Natural killer cell (primary cell): ENCODE data around the gene FLII. TPM values are rescaled to one million over a fixed set of nuclear protein-coding genes. Genes with fewer than 3 reads are reported as not detected.
A peak's percentile ranks its signal among the peaks of the same experiment; 100 is the strongest.

Source experiments
- ATAC-seq, 3 donors: fragments of 150-1000 bp in 2 of 3; fragments of 200-7000 bp in 1 of 3; cut with Tn5 transposase; 1 replicate in 1 of 3; 2 replicates in 2 of 3; pipeline ENCODE4 v1.10.0; 2021; ENCODE audit warnings: mild to moderate bottlenecking in 2 of 3, moderate library complexity in 2 of 3
- DNase-seq, 2 donors: peaks; one replicate each; pipeline versions ENCODE4 v3.0.0 to v3.0.0-alpha.2; 2013 to 2021; ENCODE audit warnings: mixed read lengths in 1 of 2
- H3K27ac ChIP-seq: one replicate; pipeline ENCODE4 v1.5.1; 2013; ENCODE audit warnings: mild to moderate bottlenecking, low read length
- H3K27me3 ChIP-seq: one replicate; pipeline ENCODE4 v1.6.1; 2013; ENCODE audit warnings: low read length; ENCODE audit not compliant: control insufficient read depth, insufficient read depth
- H3K36me3 ChIP-seq: one replicate; pipeline ENCODE4 v1.6.1; 2013; ENCODE audit warnings: low read length; ENCODE audit not compliant: control insufficient read depth, insufficient read depth
- H3K4me1 ChIP-seq: one replicate; pipeline ENCODE4 v1.6.1; 2013; ENCODE audit warnings: low read length; ENCODE audit not compliant: control insufficient read depth, insufficient read depth
- H3K4me3 ChIP-seq: one replicate; pipeline ENCODE4 v1.5.1; 2013; ENCODE audit warnings: low read length
- H3K9me3 ChIP-seq: one replicate; pipeline ENCODE4 v1.6.1; 2013; ENCODE audit warnings: low read length; ENCODE audit not compliant: control insufficient read depth, insufficient read depth
- H3K27ac Mint-ChIP-seq, 2 donors: one replicate each; pipeline ENCODE4 v1.8.0; 2022; ENCODE audit warnings: mild to moderate bottlenecking in 2 of 2, mixed read lengths in 2 of 2, moderate library complexity in 1 of 2
- H3K27me3 Mint-ChIP-seq, 2 donors: one replicate each; pipeline ENCODE4 v1.8.0; 2022; ENCODE audit warnings: low read depth in 2 of 2, mixed read lengths in 2 of 2
- H3K36me3 Mint-ChIP-seq: one replicate; pipeline ENCODE4 v1.8.0; 2022; ENCODE audit warnings: mixed read lengths
- H3K4me1 Mint-ChIP-seq, 2 donors: one replicate each; pipeline ENCODE4 v1.8.0; 2022; ENCODE audit warnings: mixed read lengths in 2 of 2
- H3K4me3 Mint-ChIP-seq: one replicate; pipeline ENCODE4 v1.8.0; 2022; ENCODE audit warnings: mild to moderate bottlenecking, moderate library complexity, mixed read lengths
- H3K9me3 Mint-ChIP-seq, 2 donors: one replicate each; pipeline ENCODE4 v1.8.0; 2022; ENCODE audit warnings: mixed read lengths in 2 of 2
- WGBS: methylation state at CpG from one replicate; pipeline ENCODE4 v1.1.7; 2013; ENCODE audit warnings: missing lambda C conversion rate; ENCODE audit not compliant: insufficient coverage; 5-methylcytosine and 5-hydroxymethylcytosine counted together
- intact Hi-C: fragments of 100-400 bp; cut with micrococcal nuclease; formaldehyde crosslinking; loops from one replicate; pipeline ENCODE4 v1.14.2; 2022
- total RNA-seq, 4 donors: library from RNA; stranded (reverse); fragments of 120-200 nt in 1 of 4; gene quantifications; one replicate each; pipeline versions ENCODE4 v1.2.3 to v1.2.4, GENCODE V29; 2013 to 2022
- TF ChIP-seq, protein P1 (sequence below): fragments of 200-600 bp; IDR thresholded peaks from one replicate; pipeline ENCODE4 v1.8.0; 2022; ENCODE audit warnings: antibody characterized with exemption

The FLII gene
- total RNA-seq, 3 donors from 2014 or later (not counting 1 experiment from before 2014, with no cell fraction given): 286 to 342 (median 327) TPM

DNA sequence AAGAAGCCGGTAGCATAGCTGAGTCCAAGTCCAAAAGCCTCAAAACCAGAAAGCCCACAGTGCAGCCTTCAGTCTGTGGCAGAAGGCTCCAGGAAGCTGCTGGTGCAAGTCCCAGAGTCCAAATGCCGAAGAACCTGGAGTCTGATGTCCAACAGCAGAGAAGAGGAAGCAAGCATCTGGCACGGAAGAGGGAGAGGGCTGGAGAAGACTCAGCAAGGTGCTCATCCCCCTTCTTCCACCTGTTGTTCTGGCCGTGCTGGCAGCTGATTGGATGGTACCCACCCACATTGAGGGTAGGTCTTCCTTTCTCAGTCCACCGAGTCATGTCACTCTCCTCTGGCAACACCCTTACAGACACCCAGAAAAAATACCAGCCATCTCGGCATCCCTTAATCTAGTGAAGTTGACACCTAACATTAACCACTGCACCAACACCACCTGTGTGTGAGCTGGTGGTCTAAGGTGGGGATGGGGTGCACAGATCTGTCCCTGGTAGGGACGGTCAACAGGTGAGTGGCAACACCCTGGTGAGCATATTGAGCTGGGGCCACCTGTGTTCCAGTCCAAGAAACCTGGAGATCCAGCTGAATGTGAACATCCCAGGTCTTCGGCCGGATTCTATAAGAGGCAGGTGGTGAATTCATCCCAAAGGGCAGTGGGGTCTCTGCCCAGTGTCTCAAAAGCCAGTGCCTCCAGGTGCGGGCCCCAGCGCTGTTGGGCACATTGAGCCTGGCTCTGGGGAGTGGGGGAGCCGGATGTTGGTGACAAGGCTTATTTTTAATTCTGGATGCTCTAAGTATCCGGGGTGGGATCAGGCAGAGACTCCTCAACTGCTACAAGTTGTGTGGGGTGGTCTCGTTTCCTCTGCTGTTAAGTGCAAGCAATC is 11.8 kb upstream of the FLII start:
- Histone ChIP-seq H3K9me3 (no peaks in the 10 kb centered on the region), H3K4me3 (no peak overlapping the region), H3K27ac (no peak overlapping the region), H3K36me3 (peaks cover 7% of the 10 kb centered on the region), H3K4me1 (peaks cover 20% of the 10 kb centered on the region), H3K27me3 (no peaks in the 10 kb centered on the region)
- H3K27ac Mint-ChIP-seq: no peak overlapping the region
- no peak for DNase-seq
- no peaks in the 10 kb centered on the region for H3K27me3 Mint-ChIP-seq
- H3K4me3 Mint-ChIP-seq: no peak overlapping the region
- no peak for ATAC-seq
- 92% methylated on average over 13 of the region's 14 CpGs for WGBS
- TF ChIP-seq, protein P1, sequence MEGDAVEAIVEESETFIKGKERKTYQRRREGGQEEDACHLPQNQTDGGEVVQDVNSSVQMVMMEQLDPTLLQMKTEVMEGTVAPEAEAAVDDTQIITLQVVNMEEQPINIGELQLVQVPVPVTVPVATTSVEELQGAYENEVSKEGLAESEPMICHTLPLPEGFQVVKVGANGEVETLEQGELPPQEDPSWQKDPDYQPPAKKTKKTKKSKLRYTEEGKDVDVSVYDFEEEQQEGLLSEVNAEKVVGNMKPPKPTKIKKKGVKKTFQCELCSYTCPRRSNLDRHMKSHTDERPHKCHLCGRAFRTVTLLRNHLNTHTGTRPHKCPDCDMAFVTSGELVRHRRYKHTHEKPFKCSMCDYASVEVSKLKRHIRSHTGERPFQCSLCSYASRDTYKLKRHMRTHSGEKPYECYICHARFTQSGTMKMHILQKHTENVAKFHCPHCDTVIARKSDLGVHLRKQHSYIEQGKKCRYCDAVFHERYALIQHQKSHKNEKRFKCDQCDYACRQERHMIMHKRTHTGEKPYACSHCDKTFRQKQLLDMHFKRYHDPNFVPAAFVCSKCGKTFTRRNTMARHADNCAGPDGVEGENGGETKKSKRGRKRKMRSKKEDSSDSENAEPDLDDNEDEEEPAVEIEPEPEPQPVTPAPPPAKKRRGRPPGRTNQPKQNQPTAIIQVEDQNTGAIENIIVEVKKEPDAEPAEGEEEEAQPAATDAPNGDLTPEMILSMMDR: no peak
- no peaks in the 10 kb centered on the region for H3K36me3 Mint-ChIP-seq
- no peaks in the 10 kb centered on the region for H3K9me3 Mint-ChIP-seq
- no peaks in the 10 kb centered on the region for H3K4me1 Mint-ChIP-seq
- intact Hi-C loops: no loop called here

DNA sequence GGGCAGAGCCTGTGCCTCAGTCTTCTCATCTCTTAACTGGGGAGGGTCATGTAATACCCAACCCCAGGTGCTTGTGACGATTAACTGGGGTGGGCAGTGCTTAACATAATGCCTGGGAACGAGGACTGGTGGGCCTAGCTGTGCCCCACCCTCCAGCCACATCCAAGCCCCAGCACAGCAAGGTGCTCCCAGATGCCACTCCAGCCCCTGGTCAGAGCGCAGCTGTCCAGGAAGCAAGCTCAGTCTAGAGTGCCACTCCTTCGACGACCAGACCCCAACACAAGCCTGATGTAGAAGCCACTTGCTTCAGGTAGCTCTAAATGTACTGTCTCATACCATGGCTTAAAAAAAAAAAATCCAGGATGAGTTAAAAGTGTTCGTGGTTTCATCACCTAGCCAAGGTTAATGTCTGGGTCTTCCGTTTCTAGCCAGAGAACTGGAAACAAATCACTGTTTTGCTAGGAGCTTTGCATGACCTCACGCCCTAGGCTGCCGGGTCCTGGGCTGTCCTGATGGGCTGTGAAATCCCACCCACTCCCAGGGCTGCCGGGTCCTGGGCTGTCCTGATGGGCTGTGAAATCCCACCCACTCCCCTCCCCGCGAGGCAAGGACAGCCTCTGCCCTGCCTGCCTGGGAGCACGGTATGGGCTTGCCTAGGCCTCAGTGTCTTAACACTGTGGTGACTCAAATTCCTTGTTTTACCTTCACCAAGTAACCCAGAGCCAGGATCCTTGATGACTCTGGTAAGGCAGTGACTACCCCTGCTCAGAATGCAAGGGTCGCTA is 9.6 kb upstream of the FLII start:
- H3K27me3 Mint-ChIP-seq: no peaks in the 10 kb centered on the region
- Histone ChIP-seq H3K9me3 (no peaks in the 10 kb centered on the region), H3K27me3 (no peaks in the 10 kb centered on the region), H3K4me3 (no peak overlapping the region), H3K27ac (peak overlapping the region; percentile 6), H3K4me1 (peaks cover 20% of the 10 kb centered on the region), H3K36me3 (peaks cover 17% of the 10 kb centered on the region)
- TF ChIP-seq, protein P1: no peak
- 63% methylated on average over 14 of the region's 14 CpGs for WGBS
- ATAC-seq (peak in 1 of 3 donors; percentile 44), DNase-seq (no peak)
- no peaks in the 10 kb centered on the region for H3K4me1 Mint-ChIP-seq
- no peak overlapping the region for H3K4me3 Mint-ChIP-seq
- intact Hi-C loops: no loop called here
- H3K9me3 Mint-ChIP-seq: no peaks in the 10 kb centered on the region
- H3K27ac Mint-ChIP-seq: no peak overlapping the region
- H3K36me3 Mint-ChIP-seq: no peaks in the 10 kb centered on the region

DNA sequence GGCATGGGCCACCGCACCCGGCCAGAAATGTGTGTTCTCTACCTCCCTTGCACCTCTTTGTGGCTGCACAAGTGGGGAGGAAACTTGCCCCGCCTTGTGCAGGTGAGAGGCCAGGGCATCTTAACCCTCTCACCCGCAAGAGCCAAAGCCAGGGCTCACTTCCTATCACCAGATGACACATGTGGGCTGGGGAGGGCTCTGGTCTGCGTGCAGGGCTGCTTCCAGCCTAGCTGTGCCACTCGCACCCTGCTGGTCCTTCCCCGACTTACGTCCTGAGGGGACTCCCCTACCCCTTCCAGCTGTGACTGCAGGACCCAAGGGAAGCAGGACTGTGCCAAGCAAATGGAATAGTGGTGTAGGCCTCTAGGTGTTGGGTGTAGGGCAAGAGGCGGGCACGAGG is 8.8 kb upstream of the FLII start:
- H3K27ac Mint-ChIP-seq: no peak overlapping the region
- intact Hi-C loops: no loop called here
- WGBS: 74% methylated on average over 10 of the region's 10 CpGs

More for the DNA sequence above, 8.8 kb upstream of the FLII start:
- H3K4me1 ChIP-seq: peaks cover 21% of the 10 kb centered on the region
- H3K9me3 Mint-ChIP-seq: no peaks in the 10 kb centered on the region
- H3K9me3 ChIP-seq: no peaks in the 10 kb centered on the region
- H3K27me3 ChIP-seq: no peaks in the 10 kb centered on the region
- peak overlapping the region; percentile 11 for H3K27ac ChIP-seq
- peaks cover 18% of the 10 kb centered on the region for H3K36me3 ChIP-seq
- DNase-seq: no peak
- TF ChIP-seq, protein P1: no peak
- H3K4me1 Mint-ChIP-seq: peaks cover 0 to 3% of the 10 kb centered on the region in 2 donors
- H3K27me3 Mint-ChIP-seq: no peaks in the 10 kb centered on the region
- no peak overlapping the region for H3K4me3 Mint-ChIP-seq
- peak in 2 of 3 donors; percentile 37 to 58 for ATAC-seq
- no peaks in the 10 kb centered on the region for H3K36me3 Mint-ChIP-seq
- no peak overlapping the region for H3K4me3 ChIP-seq
